Calu3 (cell line): ENCODE measurements around the gene FBXL15. TPM values are rescaled to one million over a fixed set of nuclear protein-coding genes. Genes with fewer than 3 reads are reported as not detected.
A peak's percentile ranks its signal among the peaks of the same experiment; 100 is the strongest.

Experiments
- BruUV-seq: library from RNA; stranded (reverse); fragments of 400-500 nt; replicated peaks from 2 replicates; lab custom pipeline; 2021; lab: Mats Ljungman, UMichigan
- CTCF ChIA-PET: fragments of 300-600 bp; sonication (Branson Sonifier 250); formaldehyde crosslinking; loops from one replicate; lab custom pipeline; 2022; ENCODE audit warnings: antibody characterized with exemption; lab: Charles Lee
- DNase-seq: peaks from one replicate; pipeline ENCODE4 v3.0.0; 2022
- H3K27ac Mint-ChIP-seq: one replicate; pipeline ENCODE4 v1.8.0; 2022; ENCODE audit warnings: mixed read lengths; ENCODE audit not compliant: unreplicated experiment
- H3K27me3 Mint-ChIP-seq: one replicate; pipeline ENCODE4 v1.8.0; 2022; ENCODE audit warnings: mixed read lengths; ENCODE audit not compliant: unreplicated experiment
- H3K36me3 Mint-ChIP-seq: one replicate; pipeline ENCODE4 v1.8.0; 2022; ENCODE audit warnings: mild to moderate bottlenecking, moderate library complexity, mixed read lengths; ENCODE audit not compliant: insufficient read depth, unreplicated experiment
- H3K4me1 Mint-ChIP-seq: one replicate; pipeline ENCODE4 v1.8.0; 2022; ENCODE audit warnings: mild to moderate bottlenecking, low read depth, mixed read lengths; ENCODE audit not compliant: unreplicated experiment
- H3K4me3 Mint-ChIP-seq: one replicate; pipeline ENCODE4 v1.8.0; 2022; ENCODE audit warnings: mild to moderate bottlenecking, low read depth, moderate library complexity, mixed read lengths; ENCODE audit not compliant: unreplicated experiment
- H3K9me3 Mint-ChIP-seq: one replicate; pipeline ENCODE4 v1.8.0; 2022; ENCODE audit warnings: low read depth, mixed read lengths; ENCODE audit not compliant: unreplicated experiment
- CTCF ChIP-seq: fragments of 200-600 bp; IDR thresholded peaks from one replicate; pipeline ENCODE4 v1.8.0; 2022; ENCODE audit warnings: antibody characterized with exemption; ENCODE audit not compliant: unreplicated experiment
- intact Hi-C: fragments of 100-400 bp; cut with micrococcal nuclease; formaldehyde crosslinking; loops from one replicate; pipeline ENCODE4 v1.10.0; 2022; ENCODE audit not compliant: unreplicated experiment
- total RNA-seq: library from RNA; stranded (reverse); gene quantifications from 2 replicates; pipeline ENCODE4 v1.2.3, GENCODE V29; 2022

Gene FBXL15
- total RNA-seq, 1 experiment from 2014 or later: 6.4 TPM

GRCh38 chr10:102455893-102456471, 35.3 kb downstream of the FBXL15 start:
- Mint-ChIP-seq H3K4me3 (no peak overlapping the region), H3K36me3 (peaks cover 20% of the 10 kb centered on the region), H3K27me3 (no peaks in the 10 kb centered on the region), H3K9me3 (no peaks in the 10 kb centered on the region), H3K27ac (no peak overlapping the region), H3K4me1 (peaks cover 4% of the 10 kb centered on the region)
- CTCF ChIA-PET: no interaction called here
- DNase-seq: no peak
- TF ChIP-seq CTCF: no peak
- BruUV-seq: no TSS peak
- intact Hi-C loops: no loop called here

- Mint-ChIP-seq H3K27ac (peak overlapping the region; percentile 29), H3K27me3 (no peaks in the 10 kb centered on the region), H3K4me1 (peaks cover 20% of the 10 kb centered on the region), H3K4me3 (no peak overlapping the region), H3K36me3 (peaks cover 22% of the 10 kb centered on the region), H3K9me3 (no peaks in the 10 kb centered on the region)
- DNase-seq: no peak
- no peak for TF ChIP-seq CTCF
- BruUV-seq: no TSS peak
- CTCF ChIA-PET: interaction anchor here (0.6 kb wide), 1 partner anchor 405 kb away, joined by 3 read pairs; no protein-coding TSS in a partner anchor
- intact Hi-C loops: no loop called here
Observed at GRCh38 chr10:102457591-102458150, 37.0 kb downstream of the FBXL15 start.

- Mint-ChIP-seq H3K4me3 (no peak overlapping the region), H3K9me3 (no peaks in the 10 kb centered on the region), H3K4me1 (peaks cover 29% of the 10 kb centered on the region), H3K27ac (no peak overlapping the region), H3K27me3 (no peaks in the 10 kb centered on the region), H3K36me3 (peaks cover 21% of the 10 kb centered on the region)
- TF ChIP-seq CTCF: no peak
- DNase-seq: no peak
- BruUV-seq: no TSS peak
- intact Hi-C loops: no loop called here
- CTCF ChIA-PET: no interaction called here
Observed at GRCh38 chr10:102458656-102459055, 38.0 kb downstream of the FBXL15 start.

GRCh38 chr10:102460836-102461186, 40.2 kb downstream of the FBXL15 start:
- peaks cover 32% of the 10 kb centered on the region for H3K4me1 Mint-ChIP-seq
- no peak for TF ChIP-seq CTCF
- CTCF ChIA-PET: interaction anchor here (0.6 kb wide), 1 partner anchor 100 kb away, joined by 5 read pairs; no protein-coding TSS in a partner anchor

More at GRCh38 chr10:102460836-102461186, 40.2 kb downstream of the FBXL15 start:
- no peak for DNase-seq
- peak overlapping the region; percentile 59 for H3K27ac Mint-ChIP-seq
- intact Hi-C loops: no loop called here
- no peaks in the 10 kb centered on the region for H3K9me3 Mint-ChIP-seq
- H3K27me3 Mint-ChIP-seq: no peaks in the 10 kb centered on the region
- H3K4me3 Mint-ChIP-seq: peak overlapping the region; percentile 97
- BruUV-seq: no TSS peak
- H3K36me3 Mint-ChIP-seq: peaks cover 21% of the 10 kb centered on the region
